OCI-LY7 (cell line): Measurements from ENCODE around the gene SLC12A4. TPM values are rescaled to one million over a fixed set of nuclear protein-coding genes. Genes with fewer than 3 reads are reported as not detected.

ENCODE experiments used
- BruUV-seq: library from RNA; stranded (reverse); fragments of 400-500 nt; replicated peaks from 2 replicates; lab custom pipeline; 2021; lab: Mats Ljungman, UMichigan
- CTCF ChIA-PET: fragments of 300-600 bp; sonication (Branson Sonifier 250); formaldehyde crosslinking; loops from one replicate; lab custom pipeline; 2022; ENCODE audit warnings: antibody characterized with exemption; ENCODE audit not compliant: unreplicated experiment; lab: Charles Lee
- POLR2A ChIA-PET: fragments of 300-600 bp; sonication (Branson Sonifier 250); formaldehyde crosslinking; loops from one replicate; lab custom pipeline; 2022; ENCODE audit warnings: antibody characterized with exemption; lab: Charles Lee
- DNase-seq: peaks from one replicate; pipeline ENCODE4 v3.0.0-alpha.2; 2015; ENCODE audit warnings: low spot score
- H2AFZ ChIP-seq: fragments of 200-600 bp; sonication (generic), shearing (Covaris generic); 2 replicates; pipeline ENCODE4 v1.6.1; 2014; ENCODE audit warnings: mild to moderate bottlenecking, antibody characterized with exemption, low read length, moderate library complexity
- H3K27ac ChIP-seq: fragments of 200-600 bp; sonication (generic); 2 replicates; pipeline ENCODE4 v1.5.1; 2014; ENCODE audit warnings: mixed run types, low read depth, mild to moderate bottlenecking, moderate library complexity, low read length, inconsistent platforms; ENCODE audit not compliant: poor library complexity, severe bottlenecking
- H3K36me3 ChIP-seq: fragments of 200-600 bp; sonication (generic); 2 replicates; pipeline ENCODE4 v1.6.1; 2014; ENCODE audit warnings: mild to moderate bottlenecking, antibody characterized with exemption, low read length, moderate library complexity, mixed read lengths; ENCODE audit not compliant: insufficient read depth
- H3K4me1 ChIP-seq: fragments of 200-600 bp; sonication (generic); 2 replicates; pipeline ENCODE4 v1.5.1; 2014; ENCODE audit warnings: mild to moderate bottlenecking, low read length; ENCODE audit not compliant: insufficient read depth, poor library complexity, severe bottlenecking
- H3K4me2 ChIP-seq: fragments of 200-600 bp; sonication (generic); 2 replicates; pipeline ENCODE4 v1.6.1; 2014; ENCODE audit warnings: mild to moderate bottlenecking, low read length
- H3K4me3 ChIP-seq: fragments of 200-600 bp; sonication (generic); 2 replicates; pipeline ENCODE4 v1.5.1; 2014; ENCODE audit warnings: mild to moderate bottlenecking, low read depth, low read length; ENCODE audit not compliant: poor library complexity, severe bottlenecking
- H3K79me2 ChIP-seq: fragments of 200-600 bp; sonication (generic); 2 replicates; pipeline ENCODE4 v1.6.1; 2016; ENCODE audit warnings: low read depth, mild to moderate bottlenecking, low read length, moderate library complexity, mixed read lengths; ENCODE audit not compliant: insufficient read depth
- H3K9me2 ChIP-seq: fragments of 200-600 bp; sonication (generic); 2 replicates; pipeline ENCODE4 v1.6.1; 2016; ENCODE audit warnings: mild to moderate bottlenecking, low read length, mixed read lengths; ENCODE audit not compliant: insufficient read depth
- H3K9me3 ChIP-seq: fragments of 200-600 bp; sonication (generic); 2 replicates; pipeline ENCODE4 v1.6.1; 2014; ENCODE audit warnings: mild to moderate bottlenecking, mixed run types, low read length, mixed read lengths
- H4K20me1 ChIP-seq: fragments of 200-600 bp; sonication (generic); 2 replicates; pipeline ENCODE4 v1.6.1; 2014; ENCODE audit warnings: mild to moderate bottlenecking, antibody characterized with exemption, low read length, moderate library complexity, mixed read lengths; ENCODE audit not compliant: insufficient read depth
- EZH2phosphoT487 ChIP-seq: fragments of 200-600 bp; sonication (generic); IDR thresholded peaks from 2 replicates; pipeline ENCODE4 v1.6.1; 2018; ENCODE audit warnings: low read depth, borderline replicate concordance, mild to moderate bottlenecking, mixed run types, antibody characterized with exemption, low read length, moderate library complexity, mixed read lengths
- intact Hi-C: fragments of 100-400 bp; cut with micrococcal nuclease; formaldehyde crosslinking; loops from one replicate; pipeline ENCODE4 v1.10.0; 2022; ENCODE audit not compliant: unreplicated experiment
- total RNA-seq, 2 experiments: library from RNA; depleted of rRNA in 1 of 2; stranded (reverse); fragments of >200 nt in 1 of 2; shearing (Covaris generic) in 1 of 2; gene quantifications; 2 replicates each; pipeline ENCODE4 v1.2.3, GENCODE V29; 2014 to 2022
- TF ChIP-seq, protein P1 (sequence below): fragments of 200-600 bp; sonication (generic); conservative IDR thresholded peaks from 2 replicates; pipeline ENCODE4 v1.5.1; 2014; ENCODE audit warnings: mild to moderate bottlenecking, antibody characterized with exemption, low read length, moderate library complexity, mixed read lengths

SLC12A4 gene
- total RNA-seq, 2 experiments from 2014 or later, result 8.3 to 16.7 TPM

DNA sequence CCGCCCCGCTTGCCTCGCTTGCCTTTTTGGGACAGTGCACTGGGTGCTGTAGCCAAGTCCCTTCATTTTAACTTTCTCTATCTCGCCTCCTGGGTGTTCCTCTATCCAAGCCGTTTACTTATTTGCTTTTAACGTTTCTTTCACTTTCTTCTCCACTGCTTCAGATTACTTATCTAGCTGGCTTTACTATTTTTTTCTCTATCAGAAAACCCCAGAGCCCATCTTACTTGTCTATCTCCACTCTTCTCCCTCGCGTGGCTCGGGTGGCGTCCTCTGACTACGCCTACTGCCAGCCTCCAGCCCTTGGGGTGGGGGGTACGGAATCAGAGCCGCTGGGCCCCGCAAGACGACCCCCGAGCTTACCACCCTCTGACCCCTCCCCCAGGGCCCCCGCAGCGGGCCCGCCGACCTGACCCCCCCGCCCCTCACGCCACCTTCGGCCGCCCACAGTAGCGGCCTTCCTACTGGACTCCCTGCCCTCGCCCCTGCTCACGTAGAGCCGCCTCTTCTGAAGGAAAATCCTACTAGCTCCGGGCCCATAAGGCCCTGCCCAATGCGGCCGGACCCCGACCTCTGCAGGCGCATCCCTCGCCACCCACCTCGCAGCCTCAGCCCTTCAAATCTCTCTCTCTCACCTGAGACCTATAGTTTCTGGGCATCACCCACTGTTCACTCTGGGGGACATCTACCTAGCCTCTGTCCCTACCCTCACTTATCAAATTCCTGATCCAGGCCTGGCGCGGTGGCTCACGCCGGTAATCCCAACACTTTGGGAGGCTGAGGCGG lies 1.0 kb upstream of the SLC12A4 start:
- Histone ChIP-seq H3K4me2 (peak overlapping the region; percentile 84), H3K4me1 (peaks cover 34% of the 10 kb centered on the region), H3K79me2 (no peaks in the 10 kb centered on the region), H3K4me3 (peak overlapping the region; percentile 86), H4K20me1 (no peaks in the 10 kb centered on the region), H2AFZ (peak overlapping the region; percentile 85; the same call in 1 of the 2 replicates), H3K36me3 (no peaks in the 10 kb centered on the region), H3K9me3 (no peaks in the 10 kb centered on the region), H3K27ac (no peak overlapping the region), H3K9me2 (no peaks in the 10 kb centered on the region)
- DNase-seq, result no peak
- TF ChIP-seq EZH2phosphoT487, result no peak
- TF ChIP-seq, protein P1, sequence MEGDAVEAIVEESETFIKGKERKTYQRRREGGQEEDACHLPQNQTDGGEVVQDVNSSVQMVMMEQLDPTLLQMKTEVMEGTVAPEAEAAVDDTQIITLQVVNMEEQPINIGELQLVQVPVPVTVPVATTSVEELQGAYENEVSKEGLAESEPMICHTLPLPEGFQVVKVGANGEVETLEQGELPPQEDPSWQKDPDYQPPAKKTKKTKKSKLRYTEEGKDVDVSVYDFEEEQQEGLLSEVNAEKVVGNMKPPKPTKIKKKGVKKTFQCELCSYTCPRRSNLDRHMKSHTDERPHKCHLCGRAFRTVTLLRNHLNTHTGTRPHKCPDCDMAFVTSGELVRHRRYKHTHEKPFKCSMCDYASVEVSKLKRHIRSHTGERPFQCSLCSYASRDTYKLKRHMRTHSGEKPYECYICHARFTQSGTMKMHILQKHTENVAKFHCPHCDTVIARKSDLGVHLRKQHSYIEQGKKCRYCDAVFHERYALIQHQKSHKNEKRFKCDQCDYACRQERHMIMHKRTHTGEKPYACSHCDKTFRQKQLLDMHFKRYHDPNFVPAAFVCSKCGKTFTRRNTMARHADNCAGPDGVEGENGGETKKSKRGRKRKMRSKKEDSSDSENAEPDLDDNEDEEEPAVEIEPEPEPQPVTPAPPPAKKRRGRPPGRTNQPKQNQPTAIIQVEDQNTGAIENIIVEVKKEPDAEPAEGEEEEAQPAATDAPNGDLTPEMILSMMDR, result no peak
- no TSS peak for BruUV-seq
- intact Hi-C loops, result loop anchor here (2.0 kb wide), 1 partner anchor 71 kb away; no protein-coding TSS in a partner anchor
- ChIA-PET POLR2A (interaction anchor here (0.9 kb wide), 1 partner anchor 53 kb away, joined by 3 read pairs; the partner anchor contains the start of genes DDX28 and DUS2), CTCF (no interaction called here)

DNA sequence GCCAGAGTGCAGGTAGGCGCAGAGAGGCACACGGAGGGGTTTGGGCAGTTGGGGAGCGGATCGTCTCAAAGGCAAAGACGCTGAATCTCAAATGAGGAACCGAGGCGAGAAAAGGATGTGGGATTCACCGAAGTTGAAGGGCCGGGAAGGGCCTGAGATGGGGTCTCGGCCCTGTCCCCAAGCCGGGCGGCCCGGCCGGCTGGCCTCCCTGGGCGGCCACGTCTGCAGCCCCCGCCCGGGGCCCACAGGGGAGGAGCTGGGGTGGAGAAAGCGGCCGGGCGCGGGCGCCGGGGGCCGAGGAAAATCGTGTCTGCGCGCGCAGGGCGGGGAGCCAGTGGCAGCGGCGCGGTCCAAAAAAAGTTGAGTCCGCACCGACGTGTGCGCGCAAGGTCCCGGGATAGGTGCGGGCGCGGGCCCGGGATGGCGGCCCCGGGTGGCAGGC lies 458 bp downstream of the SLC12A4 start:
- peaks cover 34% of the 10 kb centered on the region for H3K4me1 ChIP-seq

More for the DNA sequence above, 458 bp downstream of the SLC12A4 start:
- no peaks in the 10 kb centered on the region for H4K20me1 ChIP-seq
- H2AFZ ChIP-seq, result peak overlapping the region; percentile 85
- DNase-seq, result peak; percentile 41
- BruUV-seq, result no TSS peak
- intact Hi-C loops, result loop anchor here (1.0 to 2.0 kb wide), 2 partner anchors 25 to 73 kb away; no protein-coding TSS in a partner anchor
- H3K9me3 ChIP-seq, result no peaks in the 10 kb centered on the region
- TF ChIP-seq EZH2phosphoT487, result no peak
- TF ChIP-seq, protein P1, result no peak
- ChIA-PET POLR2A (no interaction called here), CTCF (no interaction called here)
- no peaks in the 10 kb centered on the region for H3K9me2 ChIP-seq
- peak overlapping the region; percentile 86 for H3K4me3 ChIP-seq
- peak overlapping the region; percentile 84 for H3K4me2 ChIP-seq
- H3K79me2 ChIP-seq, result no peaks in the 10 kb centered on the region
- no peak overlapping the region for H3K27ac ChIP-seq
- H3K36me3 ChIP-seq, result no peaks in the 10 kb centered on the region
